Measurements from ENCODE around the gene NEO1. TPM values are rescaled to one million over a fixed set of nuclear protein-coding genes. Genes with fewer than 3 reads are reported as not detected.

NEO1 gene
- total RNA-seq, 1 donor from 2014 or later: 31.0 TPM

DNA sequence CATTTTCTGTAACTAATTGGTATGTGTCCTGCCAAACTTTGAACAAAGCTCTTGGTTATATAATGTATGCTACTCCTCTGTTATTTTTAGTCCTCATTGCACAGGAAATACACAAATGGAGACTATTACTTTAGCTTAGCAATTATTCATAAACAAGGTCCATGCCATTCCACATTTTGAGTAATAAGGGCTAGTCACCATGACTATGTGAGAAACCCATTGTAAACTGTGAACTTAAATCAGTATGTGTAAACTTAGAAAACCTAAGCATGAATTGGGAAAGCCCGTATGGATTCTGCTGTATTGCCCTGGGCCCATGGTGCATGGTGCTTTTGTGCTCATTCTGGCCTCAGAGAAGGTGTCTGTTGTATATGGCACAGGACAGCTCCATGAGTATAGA lies 216.2 kb downstream of the NEO1 start:
- DNase-seq (ENCODE audit: low read depth): no peak
- no peak overlapping the region for H3K4me3 ChIP-seq (ENCODE audit: low read depth, low read length)
- TF ChIP-seq, protein P1, sequence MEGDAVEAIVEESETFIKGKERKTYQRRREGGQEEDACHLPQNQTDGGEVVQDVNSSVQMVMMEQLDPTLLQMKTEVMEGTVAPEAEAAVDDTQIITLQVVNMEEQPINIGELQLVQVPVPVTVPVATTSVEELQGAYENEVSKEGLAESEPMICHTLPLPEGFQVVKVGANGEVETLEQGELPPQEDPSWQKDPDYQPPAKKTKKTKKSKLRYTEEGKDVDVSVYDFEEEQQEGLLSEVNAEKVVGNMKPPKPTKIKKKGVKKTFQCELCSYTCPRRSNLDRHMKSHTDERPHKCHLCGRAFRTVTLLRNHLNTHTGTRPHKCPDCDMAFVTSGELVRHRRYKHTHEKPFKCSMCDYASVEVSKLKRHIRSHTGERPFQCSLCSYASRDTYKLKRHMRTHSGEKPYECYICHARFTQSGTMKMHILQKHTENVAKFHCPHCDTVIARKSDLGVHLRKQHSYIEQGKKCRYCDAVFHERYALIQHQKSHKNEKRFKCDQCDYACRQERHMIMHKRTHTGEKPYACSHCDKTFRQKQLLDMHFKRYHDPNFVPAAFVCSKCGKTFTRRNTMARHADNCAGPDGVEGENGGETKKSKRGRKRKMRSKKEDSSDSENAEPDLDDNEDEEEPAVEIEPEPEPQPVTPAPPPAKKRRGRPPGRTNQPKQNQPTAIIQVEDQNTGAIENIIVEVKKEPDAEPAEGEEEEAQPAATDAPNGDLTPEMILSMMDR (conservative IDR thresholded peaks at IDR 0.05; ENCODE audit: low read depth, low read length): no peak

DNA sequence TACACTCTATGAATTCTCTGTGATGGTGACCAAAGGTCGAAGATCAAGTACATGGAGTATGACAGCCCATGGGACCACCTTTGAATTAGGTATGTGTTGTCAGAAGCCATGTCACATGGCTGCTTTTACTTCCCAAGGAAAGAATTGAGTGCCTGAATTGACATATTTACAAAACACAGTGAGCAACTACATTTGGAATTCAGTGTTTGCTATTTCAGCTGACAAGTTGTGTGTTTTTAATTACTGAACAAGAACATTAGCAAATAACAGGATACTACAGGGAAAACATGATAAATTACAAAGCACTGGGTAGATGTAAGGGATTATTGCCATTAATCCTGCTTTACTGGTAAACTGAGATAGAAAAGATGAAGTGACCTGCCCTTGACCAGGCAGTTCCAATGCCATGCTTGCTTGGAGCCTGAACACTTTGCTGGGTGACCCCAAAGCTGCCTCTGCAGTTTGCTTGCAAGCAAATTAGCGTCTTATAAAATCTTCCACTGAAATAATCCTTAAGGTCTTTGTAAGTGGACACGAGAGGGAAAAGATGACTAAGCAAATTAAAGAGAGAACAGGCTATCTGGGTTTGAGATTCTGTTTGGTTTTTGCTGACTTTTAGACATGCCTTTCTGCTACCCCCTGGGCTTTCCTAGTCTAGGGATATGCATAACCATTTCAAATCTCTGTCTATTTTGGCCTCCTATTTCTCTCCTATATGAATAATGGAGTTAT lies 218.3 kb downstream of the NEO1 start:
- no peak overlapping the region for H3K4me3 ChIP-seq (ENCODE audit: low read depth, low read length)
- TF ChIP-seq, protein P1 (conservative IDR thresholded peaks at IDR 0.05; ENCODE audit: low read depth, low read length): no peak
- no peak for DNase-seq (ENCODE audit: low read depth)

DNA sequence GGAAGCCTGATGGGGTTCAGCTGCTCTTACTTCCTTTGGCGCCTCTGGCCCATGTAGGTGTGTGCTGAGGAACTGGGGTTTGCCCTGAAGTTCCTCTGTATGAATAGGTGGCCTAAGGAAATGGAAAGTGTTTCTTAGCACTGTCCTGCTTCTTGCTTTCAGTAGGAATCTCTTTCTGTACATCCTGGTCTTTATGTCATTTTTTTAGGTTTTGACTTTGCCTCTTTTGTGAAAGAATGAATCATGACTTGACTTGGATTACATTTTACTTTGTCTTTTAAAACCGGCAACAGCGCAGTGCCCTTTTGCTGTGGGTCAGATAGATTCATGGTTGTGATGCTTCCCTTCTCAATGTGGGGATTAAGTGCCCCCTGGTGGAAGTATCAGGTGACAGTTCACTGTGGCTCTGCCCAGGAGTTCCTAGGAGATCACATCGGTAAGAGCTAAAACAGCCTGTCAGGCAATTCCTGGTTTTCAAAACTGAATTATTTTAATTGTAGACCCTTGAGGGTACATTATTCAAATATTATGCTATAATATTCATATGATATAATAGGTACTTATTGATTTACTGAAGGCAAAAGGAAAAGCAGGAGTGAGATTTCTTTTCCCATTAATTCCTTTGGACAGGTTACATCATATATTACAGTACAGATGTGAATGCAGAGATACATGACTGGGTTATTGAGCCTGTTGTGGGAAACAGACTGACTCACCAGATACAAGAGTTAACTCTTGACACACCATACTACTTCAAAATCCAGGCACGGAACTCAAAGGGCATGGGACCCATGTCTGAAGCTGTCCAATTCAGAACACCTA lies 221.1 kb downstream of the NEO1 start:
- TF ChIP-seq, protein P1 (conservative IDR thresholded peaks at IDR 0.05; ENCODE audit: low read depth, low read length): peak; percentile 93
- DNase-seq (ENCODE audit: low read depth): no peak
- H3K4me3 ChIP-seq (ENCODE audit: low read depth, low read length): no peak overlapping the region

DNA sequence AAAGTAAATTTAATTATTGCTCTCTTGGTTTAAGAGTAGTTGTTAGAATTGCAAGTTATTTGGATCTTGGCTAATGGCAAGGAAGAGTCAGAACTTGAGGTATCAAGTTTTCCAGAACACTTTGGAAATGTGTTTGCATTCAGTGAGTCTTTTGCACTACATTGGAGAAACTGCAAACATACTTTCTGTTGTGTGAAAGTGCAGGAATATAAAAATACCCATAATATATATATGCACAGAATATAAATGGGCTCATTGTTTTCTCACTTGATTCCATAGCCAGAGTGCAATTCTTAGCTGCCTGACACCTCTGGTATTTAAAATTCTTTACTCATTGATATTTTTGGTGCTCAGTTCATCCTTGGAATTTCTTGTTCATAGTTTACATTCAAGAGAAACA lies 223.6 kb downstream of the NEO1 start:
- TF ChIP-seq, protein P1 (conservative IDR thresholded peaks at IDR 0.05; ENCODE audit: low read depth, low read length): no peak
- no peak overlapping the region for H3K4me3 ChIP-seq (ENCODE audit: low read depth, low read length)
- no peak for DNase-seq (ENCODE audit: low read depth)

DNA sequence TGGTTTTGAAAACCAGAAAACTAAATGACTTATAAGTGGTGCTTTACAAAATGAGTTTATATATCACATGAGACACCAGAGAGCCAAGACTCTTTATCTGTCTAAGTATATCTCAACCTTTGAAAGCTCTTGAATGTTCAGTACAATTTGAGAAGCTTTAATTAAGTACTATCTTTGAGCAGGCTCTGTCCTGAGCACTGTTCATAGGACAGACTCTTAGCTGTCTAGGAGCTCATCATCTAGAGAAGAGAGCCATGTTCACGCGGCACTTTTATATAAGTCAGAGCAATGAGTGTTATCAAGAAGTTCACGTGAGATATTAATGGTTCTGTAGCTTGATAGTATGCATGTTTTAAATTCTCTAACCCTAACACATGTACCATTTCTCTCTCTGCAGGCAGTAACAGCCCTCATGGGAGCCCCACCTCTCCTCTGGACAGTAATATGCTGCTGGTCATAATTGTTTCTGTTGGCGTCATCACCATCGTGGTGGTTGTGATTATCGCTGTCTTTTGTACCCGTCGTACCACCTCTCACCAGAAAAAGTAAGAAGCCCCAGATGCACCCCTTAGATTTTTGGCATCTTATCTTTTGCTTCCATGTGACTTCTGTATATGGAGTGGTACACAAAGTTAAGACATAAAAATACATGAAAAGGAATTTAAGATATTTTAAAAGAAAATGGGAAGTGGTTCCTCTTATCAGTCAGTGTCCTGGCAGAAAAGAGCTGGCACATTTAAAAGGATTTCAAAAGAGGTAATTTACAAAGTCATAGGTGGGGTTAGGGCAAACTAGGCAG lies 230.5 kb downstream of the NEO1 start:
- TF ChIP-seq, protein P1 (conservative IDR thresholded peaks at IDR 0.05; ENCODE audit: low read depth, low read length): no peak
- DNase-seq (ENCODE audit: low read depth): no peak
- no peak overlapping the region for H3K4me3 ChIP-seq (ENCODE audit: low read depth, low read length)

DNA sequence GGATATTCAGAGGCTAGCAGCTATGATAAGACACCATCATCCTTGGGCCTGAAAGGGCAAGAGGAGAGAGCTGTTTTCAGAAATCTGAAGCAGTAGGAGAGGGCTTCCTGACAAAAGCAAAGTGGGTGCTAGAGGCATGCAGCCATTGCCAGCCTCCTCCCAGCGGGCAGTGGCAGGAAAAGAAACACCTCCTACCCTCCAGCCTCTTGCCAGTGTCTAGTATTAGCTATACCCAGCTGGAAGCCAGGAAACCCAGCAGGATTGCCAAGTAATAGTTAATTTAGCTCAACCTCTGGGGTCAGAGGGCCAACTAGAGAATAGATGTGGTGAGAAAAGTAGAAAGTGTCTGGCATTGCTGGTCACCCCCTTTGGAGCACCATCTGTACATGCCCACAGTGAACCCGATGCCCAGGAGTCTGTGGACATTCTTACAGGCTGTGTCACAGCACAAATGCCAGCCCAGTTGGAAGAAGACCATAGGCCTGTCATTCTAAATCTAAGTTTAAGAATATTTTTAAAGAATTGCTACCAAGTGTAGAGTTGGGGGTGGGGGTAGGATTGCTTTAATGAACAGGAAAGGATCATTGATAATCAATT lies 231.2 kb downstream of the NEO1 start:
- no peak overlapping the region for H3K4me3 ChIP-seq (ENCODE audit: low read depth, low read length)
- DNase-seq (ENCODE audit: low read depth): no peak
- TF ChIP-seq, protein P1 (conservative IDR thresholded peaks at IDR 0.05; ENCODE audit: low read depth, low read length): no peak

Data from epithelial cell of proximal tubule (primary cell).